GM23338 (cell line): Measurements from ENCODE around the gene SEC61G. TPM values are rescaled to one million over a fixed set of nuclear protein-coding genes. Genes with fewer than 3 reads are reported as not detected.

ENCODE experiments used
- ATAC-seq: fragments of 200-7000 bp; cut with Tn5 transposase; 3 replicates; pipeline ENCODE4 v1.9.1; 2020
- DNase-seq: peaks from one replicate; pipeline ENCODE4 v3.0.0-alpha.2; 2015; ENCODE audit warnings: low spot score
- H2AFZ ChIP-seq: fragments of 200-600 bp; sonication (generic); 2 replicates; pipeline ENCODE4 v1.8.0; 2016; ENCODE audit warnings: antibody characterized with exemption, mild to moderate bottlenecking, moderate library complexity
- H3F3A ChIP-seq: fragments of 200-600 bp; sonication (generic); replicated peaks from 2 replicates; pipeline ENCODE4 v1.8.0; 2017; ENCODE audit warnings: antibody characterized with exemption, mixed run types, low read depth
- H3K27ac ChIP-seq: fragments of 200-600 bp; sonication (generic); 2 replicates; pipeline ENCODE4 v1.6.1; 2016; ENCODE audit warnings: low read depth
- H3K27me3 ChIP-seq: fragments of 200-600 bp; sonication (generic); 2 replicates; pipeline ENCODE4 v1.8.0; 2016; ENCODE audit warnings: mild to moderate bottlenecking, mixed run types, moderate library complexity; ENCODE audit not compliant: insufficient read depth
- H3K36me3 ChIP-seq: fragments of 200-600 bp; sonication (generic); 2 replicates; pipeline ENCODE4 v1.8.0; 2016; ENCODE audit warnings: mild to moderate bottlenecking; ENCODE audit not compliant: insufficient read depth
- H3K4me1 ChIP-seq: fragments of 200-600 bp; sonication (generic); 2 replicates; pipeline ENCODE4 v1.8.0; 2016; ENCODE audit warnings: mild to moderate bottlenecking, moderate library complexity; ENCODE audit not compliant: insufficient read depth
- H3K4me2 ChIP-seq: fragments of 200-600 bp; sonication (generic); 2 replicates; pipeline ENCODE4 v1.7.1; 2017; ENCODE audit warnings: mixed run types
- H3K4me3 ChIP-seq: fragments of 200-600 bp; sonication (generic); 2 replicates; pipeline ENCODE4 v1.6.1; 2016; ENCODE audit warnings: mixed run types
- H3K79me2 ChIP-seq: fragments of 200-600 bp; sonication (generic); replicated peaks from 2 replicates; pipeline ENCODE4 v1.8.0; 2017; ENCODE audit warnings: mild to moderate bottlenecking; ENCODE audit not compliant: insufficient read depth
- H3K9me2 ChIP-seq: fragments of 200-600 bp; sonication (generic); 2 replicates; pipeline ENCODE4 v1.8.0; 2017; ENCODE audit not compliant: insufficient read depth
- H4K20me1 ChIP-seq: fragments of 200-600 bp; sonication (generic); replicated peaks from 2 replicates; pipeline ENCODE4 v1.8.0; 2017; ENCODE audit warnings: mild to moderate bottlenecking; ENCODE audit not compliant: insufficient read depth
- H3K27ac Mint-ChIP-seq: 2 replicates; pipeline ENCODE4 v1.8.0; 2020; ENCODE audit warnings: inconsistent platforms, mild to moderate bottlenecking, moderate library complexity, mixed read lengths
- H3K27me3 Mint-ChIP-seq: 3 replicates; pipeline ENCODE4 v1.8.0; 2022; ENCODE audit warnings: low read depth, mild to moderate bottlenecking, moderate library complexity, mixed read lengths, inconsistent platforms; ENCODE audit not compliant: insufficient read depth, poor library complexity
- H3K36me3 Mint-ChIP-seq: 3 replicates; pipeline ENCODE4 v1.8.0; 2021; ENCODE audit warnings: low read depth, mild to moderate bottlenecking, inconsistent platforms, moderate library complexity, mixed read lengths
- H3K4me1 Mint-ChIP-seq: 3 replicates; pipeline ENCODE4 v1.8.0; 2020; ENCODE audit warnings: mild to moderate bottlenecking, inconsistent platforms, mixed read lengths
- H3K4me3 Mint-ChIP-seq: 3 replicates; pipeline ENCODE4 v1.8.0; 2021; ENCODE audit warnings: moderate library complexity, mild to moderate bottlenecking, inconsistent platforms, mixed read lengths
- H3K9me3 Mint-ChIP-seq: 3 replicates; pipeline ENCODE4 v1.8.0; 2020; ENCODE audit warnings: moderate library complexity, mild to moderate bottlenecking, inconsistent platforms, mixed read lengths
- CREB1 ChIP-seq: fragments of 250-450 bp; sonication (Bioruptor Pico); IDR thresholded peaks from 2 replicates; pipeline ENCODE4 v1.5.0; 2020; ENCODE audit warnings: low read depth, mild to moderate bottlenecking, moderate library complexity
- EZH2 ChIP-seq: fragments of 200-600 bp; sonication (generic); IDR thresholded peaks from one replicate; pipeline ENCODE4 v1.8.0; 2017; ENCODE audit warnings: antibody characterized with exemption, mild to moderate bottlenecking, low read depth; ENCODE audit not compliant: unreplicated experiment
- EZH2phosphoT487 ChIP-seq: fragments of 200-600 bp; sonication (generic); IDR thresholded peaks from one replicate; pipeline ENCODE4 v1.8.1; 2018; ENCODE audit warnings: antibody characterized with exemption; ENCODE audit not compliant: unreplicated experiment
- NANOG ChIP-seq: IDR thresholded peaks from 2 replicates; pipeline ENCODE4 v1.6.1; 2016; ENCODE audit warnings: antibody characterized with exemption, borderline replicate concordance
- POLR2AphosphoS5 ChIP-seq: IDR thresholded peaks from 2 replicates; pipeline ENCODE4 v1.6.1; 2016; ENCODE audit warnings: antibody characterized with exemption, low read depth
- REST ChIP-seq: IDR thresholded peaks from one replicate; pipeline ENCODE4 v1.6.1; 2018; ENCODE audit warnings: antibody characterized with exemption; ENCODE audit not compliant: unreplicated experiment
- STAT1 ChIP-seq: IDR thresholded peaks from one replicate; pipeline ENCODE4 v1.6.1; 2016; ENCODE audit warnings: antibody characterized with exemption; ENCODE audit not compliant: unreplicated experiment
- ZNF114 ChIP-seq: fragments of 250-450 bp; sonication (Bioruptor Pico); IDR thresholded peaks from 2 replicates; pipeline ENCODE4 v1.5.0; 2020; ENCODE audit warnings: mild to moderate bottlenecking, moderate library complexity
- ZNF462 ChIP-seq: fragments of 250-450 bp; sonication (Bioruptor Pico); IDR thresholded peaks from 2 replicates; pipeline ENCODE4 v1.5.0; 2020; ENCODE audit warnings: mild to moderate bottlenecking, moderate library complexity
- polyA plus RNA-seq: library from polyadenylated mRNA; unstranded; fragments of >200 nt; fragmentation: Nextera tagmentation; extraction: Ambion mirVana; gene quantifications from 2 replicates; pipeline ENCODE4 v1.2.1, GENCODE V29; 2016
- total RNA-seq: library from RNA; depleted of rRNA; stranded (reverse); fragments of >200 nt; shearing (Covaris generic); gene quantifications from 2 replicates; pipeline ENCODE4 v1.2.3, GENCODE V29; 2014
- TF ChIP-seq, protein P1 (sequence below): IDR thresholded peaks from 2 replicates; pipeline ENCODE4 v1.6.1; 2016; ENCODE audit warnings: antibody characterized with exemption

Gene SEC61G
- total and polyA plus RNA-seq, 2 experiments from 2014 or later = 350 to 497 TPM

- no peaks in the 10 kb centered on the region for H4K20me1 ChIP-seq
- H2AFZ ChIP-seq = no peak overlapping the region
- no peak for TF ChIP-seq STAT1
- TF ChIP-seq CREB1 (CRISPR knock-in tag) = no peak
- TF ChIP-seq EZH2phosphoT487 = no peak
- no peak for TF ChIP-seq ZNF114
- TF ChIP-seq, protein P1, sequence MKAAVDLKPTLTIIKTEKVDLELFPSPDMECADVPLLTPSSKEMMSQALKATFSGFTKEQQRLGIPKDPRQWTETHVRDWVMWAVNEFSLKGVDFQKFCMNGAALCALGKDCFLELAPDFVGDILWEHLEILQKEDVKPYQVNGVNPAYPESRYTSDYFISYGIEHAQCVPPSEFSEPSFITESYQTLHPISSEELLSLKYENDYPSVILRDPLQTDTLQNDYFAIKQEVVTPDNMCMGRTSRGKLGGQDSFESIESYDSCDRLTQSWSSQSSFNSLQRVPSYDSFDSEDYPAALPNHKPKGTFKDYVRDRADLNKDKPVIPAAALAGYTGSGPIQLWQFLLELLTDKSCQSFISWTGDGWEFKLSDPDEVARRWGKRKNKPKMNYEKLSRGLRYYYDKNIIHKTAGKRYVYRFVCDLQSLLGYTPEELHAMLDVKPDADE = no peak
- TF ChIP-seq REST = no peak
- TF ChIP-seq POLR2AphosphoS5 = no peak
- no peak for TF ChIP-seq NANOG
- peaks cover 15% of the 10 kb centered on the region; the same call in 2 of the 3 replicates for H3K9me3 Mint-ChIP-seq
- H3K9me2 ChIP-seq = peaks cover 35% of the 10 kb centered on the region
- DNase-seq (no peak), ATAC-seq (no peak)
- no peaks in the 10 kb centered on the region for H3K4me1 Mint-ChIP-seq
- no peaks in the 10 kb centered on the region for H3K27me3 ChIP-seq
- no peaks in the 10 kb centered on the region for H3K36me3 ChIP-seq
- H3K27ac ChIP-seq = no peak overlapping the region
- H3K36me3 Mint-ChIP-seq = no peaks in the 10 kb centered on the region
- H3F3A ChIP-seq = no peaks in the 10 kb centered on the region
- H3K4me1 ChIP-seq = no peaks in the 10 kb centered on the region
- H3K4me2 ChIP-seq = no peak overlapping the region
- H3K4me3 Mint-ChIP-seq = no peak overlapping the region
- no peak overlapping the region for H3K27ac Mint-ChIP-seq
- H3K4me3 ChIP-seq = no peak overlapping the region
- peaks cover 6% of the 10 kb centered on the region for H3K27me3 Mint-ChIP-seq
- H3K79me2 ChIP-seq = no peaks in the 10 kb centered on the region
These were observed 39.0 kb downstream of the SEC61G start for GRCh38 chr7:54719974-54720373.

DNA sequence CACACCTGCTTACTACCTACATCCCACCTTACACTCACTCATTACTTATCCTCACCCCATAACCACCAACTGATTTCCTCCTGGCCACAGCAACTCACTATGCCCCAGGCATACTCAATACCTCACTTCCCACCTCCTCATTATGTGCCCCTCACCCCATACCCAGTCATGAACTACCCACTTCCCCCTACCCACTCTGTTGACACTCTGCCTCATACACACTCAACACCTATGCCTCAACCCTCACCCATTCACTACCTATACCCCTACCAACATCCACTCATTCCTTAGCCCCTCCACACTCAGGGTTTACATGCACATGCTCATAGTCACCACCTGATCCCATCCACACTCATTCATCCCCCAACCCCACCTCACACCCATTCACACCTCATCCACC, 39.6 kb downstream of the SEC61G start:
- peaks cover 38% of the 10 kb centered on the region for H3K9me2 ChIP-seq
- no peaks in the 10 kb centered on the region for H3K36me3 ChIP-seq
- Mint-ChIP-seq H3K9me3 (peaks cover 15% of the 10 kb centered on the region; the same call in 2 of the 3 replicates), H3K27ac (no peak overlapping the region), H3K4me3 (no peak overlapping the region), H3K4me1 (no peaks in the 10 kb centered on the region), H3K36me3 (no peaks in the 10 kb centered on the region), H3K27me3 (peaks cover 6% of the 10 kb centered on the region)
- no peaks in the 10 kb centered on the region for H3K27me3 ChIP-seq
- H3K4me3 ChIP-seq = no peak overlapping the region
- H2AFZ ChIP-seq = no peak overlapping the region
- no peak overlapping the region for H3K27ac ChIP-seq
- H3F3A ChIP-seq = no peaks in the 10 kb centered on the region
- H3K79me2 ChIP-seq = no peaks in the 10 kb centered on the region
- no peak for ATAC-seq
- no peak overlapping the region for H3K4me2 ChIP-seq
- DNase-seq = no peak
- no peaks in the 10 kb centered on the region for H3K4me1 ChIP-seq
- H4K20me1 ChIP-seq = no peaks in the 10 kb centered on the region
- TF ChIP-seq ZNF462 (CRISPR knock-in tag) = no peak
- TF ChIP-seq POLR2AphosphoS5 = no peak
- TF ChIP-seq EZH2 = no peak
